Nephron (organoid): ENCODE results near the gene TSKU.

Experiments used
- H3K27ac Mint-ChIP-seq, 3 experiments: 2 replicates each; pipeline ENCODE4 v1.8.0; 2020; ENCODE audit warnings: mixed read lengths in 3 of 3, mild to moderate bottlenecking in 2 of 3, moderate library complexity in 1 of 3
- H3K27me3 Mint-ChIP-seq: 2 replicates; pipeline ENCODE4 v1.8.0; 2021; ENCODE audit warnings: low read depth, mild to moderate bottlenecking, moderate library complexity, mixed read lengths
- H3K36me3 Mint-ChIP-seq: 2 replicates; pipeline ENCODE4 v1.8.0; 2020; ENCODE audit warnings: low read depth, mixed read lengths
- H3K4me1 Mint-ChIP-seq: 2 replicates; pipeline ENCODE4 v1.8.0; 2020; ENCODE audit warnings: mixed read lengths
- H3K4me3 Mint-ChIP-seq, 3 experiments: 2 replicates each; pipeline ENCODE4 v1.8.0; 2020; ENCODE audit warnings: mild to moderate bottlenecking in 3 of 3, mixed read lengths in 3 of 3, moderate library complexity in 2 of 3
- H3K9me3 Mint-ChIP-seq: 2 replicates; pipeline ENCODE4 v1.8.0; 2020; ENCODE audit warnings: mixed read lengths
- CTCF ChIP-seq, 3 experiments: fragments of 200-600 bp; sonication (generic); IDR thresholded peaks; one replicate each; pipeline ENCODE4 v1.5.0; 2021; ENCODE audit warnings: antibody characterized with exemption in 3 of 3; ENCODE audit not compliant: unreplicated experiment in 3 of 3

TSKU gene

GRCh38 chr11:76830639-76831327 is 47.6 kb downstream of the TSKU start:
- Mint-ChIP-seq H3K4me3 (no peak overlapping the region), H3K27me3 (no peaks in the 10 kb centered on the region), H3K4me1 (peaks cover 8% of the 10 kb centered on the region), H3K9me3 (peaks cover 4% of the 10 kb centered on the region), H3K27ac (no peak overlapping the region), H3K36me3 (no peaks in the 10 kb centered on the region)
- TF ChIP-seq CTCF (IDR thresholded peaks at IDR 0.05; ENCODE audit: unreplicated experiment in 3 of 3) = no peak

- TF ChIP-seq CTCF (IDR thresholded peaks at IDR 0.05; ENCODE audit: unreplicated experiment in 3 of 3) = no peak
- Mint-ChIP-seq H3K27ac (no peak overlapping the region), H3K4me3 (no peak overlapping the region), H3K9me3 (peaks cover 2% of the 10 kb centered on the region), H3K4me1 (peaks cover 8% of the 10 kb centered on the region), H3K36me3 (no peaks in the 10 kb centered on the region), H3K27me3 (no peaks in the 10 kb centered on the region)
These were observed 48.6 kb downstream of the TSKU start for GRCh38 chr11:76831686-76832310.

GRCh38 chr11:76832361-76832760 is 49.2 kb downstream of the TSKU start:
- H3K27ac Mint-ChIP-seq = no peak overlapping the region
- no peak overlapping the region for H3K4me3 Mint-ChIP-seq
- no peaks in the 10 kb centered on the region for H3K27me3 Mint-ChIP-seq
- H3K9me3 Mint-ChIP-seq = peaks cover 2% of the 10 kb centered on the region
- TF ChIP-seq CTCF (IDR thresholded peaks at IDR 0.05; ENCODE audit: unreplicated experiment in 3 of 3) = no peak
- H3K4me1 Mint-ChIP-seq = peaks cover 8% of the 10 kb centered on the region
- H3K36me3 Mint-ChIP-seq = no peaks in the 10 kb centered on the region

- H3K27me3 Mint-ChIP-seq = peaks cover 7% of the 10 kb centered on the region
- peaks cover under 1% of the 10 kb centered on the region for H3K9me3 Mint-ChIP-seq
- TF ChIP-seq CTCF (IDR thresholded peaks at IDR 0.05; ENCODE audit: unreplicated experiment in 3 of 3) = no peak
- H3K27ac Mint-ChIP-seq = no peak overlapping the region
- peaks cover 8% of the 10 kb centered on the region for H3K4me1 Mint-ChIP-seq
- H3K36me3 Mint-ChIP-seq = no peaks in the 10 kb centered on the region
- H3K4me3 Mint-ChIP-seq = no peak overlapping the region
These were observed 51.0 kb downstream of the TSKU start for GRCh38 chr11:76834151-76834550.

- TF ChIP-seq CTCF (IDR thresholded peaks at IDR 0.05; ENCODE audit: unreplicated experiment in 3 of 3) = no peak
- no peak overlapping the region for H3K27ac Mint-ChIP-seq
- H3K4me3 Mint-ChIP-seq = no peak overlapping the region
- H3K27me3 Mint-ChIP-seq = peaks cover 11% of the 10 kb centered on the region
- no peaks in the 10 kb centered on the region for H3K9me3 Mint-ChIP-seq
- H3K4me1 Mint-ChIP-seq = peaks cover 8% of the 10 kb centered on the region
- H3K36me3 Mint-ChIP-seq = no peaks in the 10 kb centered on the region
These were observed 51.9 kb downstream of the TSKU start for GRCh38 chr11:76835036-76835435.
